ENCODE results near the gene ATXN7L2.

The ATXN7L2 gene

DNA sequence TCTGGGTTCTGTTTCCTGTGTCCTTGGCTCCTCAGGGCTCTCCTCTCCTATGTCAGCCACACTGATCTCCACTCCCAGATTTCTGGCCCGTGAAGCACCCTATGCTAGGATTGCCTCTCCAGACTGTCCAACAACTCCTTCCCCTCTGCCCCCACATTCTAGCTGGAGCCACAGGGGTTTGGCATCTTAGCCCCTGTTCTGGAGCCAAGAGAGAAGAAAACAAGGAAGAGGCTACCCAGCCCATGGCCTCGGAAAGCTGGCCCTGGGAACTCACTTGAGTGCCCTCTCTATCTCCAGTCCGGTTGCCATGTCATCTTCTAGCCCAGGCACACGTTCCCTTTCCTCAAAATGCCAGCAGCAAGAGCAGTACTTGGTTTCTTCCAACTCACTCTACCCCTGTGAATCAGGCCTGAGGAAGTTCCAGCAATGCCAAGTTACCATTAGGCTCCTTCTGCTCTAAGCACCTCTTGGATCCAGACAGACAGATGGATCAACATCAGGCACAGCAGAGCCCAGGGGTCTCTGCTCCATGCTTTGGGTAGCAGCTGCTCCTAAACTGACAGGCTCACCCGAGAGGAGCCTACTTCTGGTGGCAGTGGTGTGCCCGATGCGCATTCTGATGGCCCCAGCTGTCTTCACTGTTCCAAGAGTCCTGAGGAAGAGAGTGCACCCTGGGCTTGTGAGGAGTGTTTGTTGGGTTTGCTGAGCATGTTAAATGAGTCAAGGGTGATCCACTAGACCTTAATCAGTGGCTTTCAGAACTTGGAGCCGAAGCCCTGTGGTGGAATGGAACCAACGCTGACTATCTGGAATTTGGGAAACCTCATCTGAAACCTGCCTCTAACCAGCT is 44.4 kb downstream of the ATXN7L2 start:
- DNase-seq = no peak

DNA sequence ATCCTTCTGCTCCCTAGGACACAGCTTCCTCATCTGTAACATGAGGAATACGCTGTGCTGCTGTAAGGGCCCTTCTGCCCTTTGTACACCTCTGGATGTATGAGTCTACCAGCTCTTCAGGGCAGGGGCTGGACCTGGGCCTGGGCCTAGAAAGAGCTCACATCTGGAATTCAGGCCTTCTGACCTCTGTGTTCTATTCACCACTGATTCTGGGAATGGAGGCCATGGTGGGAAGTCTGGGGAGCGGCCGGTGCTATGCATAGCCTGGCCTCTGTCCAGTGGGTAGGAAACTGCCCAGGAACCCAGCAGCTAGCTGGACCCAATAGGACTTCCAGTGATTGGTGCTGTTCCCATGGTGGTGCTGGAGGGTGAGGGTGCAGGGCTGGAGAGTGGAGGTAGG is 45.0 kb downstream of the ATXN7L2 start:
- no peak for DNase-seq

DNA sequence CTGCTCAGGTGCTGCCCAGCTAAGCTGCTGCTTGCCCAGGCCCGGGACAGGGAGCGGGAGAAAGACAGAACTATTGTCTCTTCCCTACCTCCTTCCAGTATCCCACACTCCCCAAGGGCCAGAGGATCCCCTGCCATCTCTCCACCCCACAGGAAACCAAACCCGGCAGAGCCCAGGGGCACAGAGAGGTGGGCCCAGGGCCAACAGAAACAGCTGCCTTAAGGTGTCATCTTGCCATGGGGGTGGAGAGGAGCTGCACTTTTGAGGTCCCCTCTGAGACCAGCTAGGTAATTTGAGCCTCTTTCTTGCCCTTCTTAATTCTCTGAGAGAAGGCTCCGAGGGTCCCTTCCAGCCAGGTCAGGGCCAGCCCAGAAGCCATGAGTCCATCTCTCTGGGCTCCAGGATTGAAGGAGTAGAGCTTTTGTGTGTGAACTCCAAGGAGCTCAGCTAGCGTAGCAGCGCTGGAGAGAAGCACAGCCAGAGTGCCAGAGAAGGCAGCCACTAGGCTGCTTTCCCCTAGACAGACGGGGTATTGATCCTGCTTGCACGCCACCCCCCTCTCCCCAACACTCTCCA is 46.3 kb downstream of the ATXN7L2 start:
- DNase-seq = peak; percentile 9

DNA sequence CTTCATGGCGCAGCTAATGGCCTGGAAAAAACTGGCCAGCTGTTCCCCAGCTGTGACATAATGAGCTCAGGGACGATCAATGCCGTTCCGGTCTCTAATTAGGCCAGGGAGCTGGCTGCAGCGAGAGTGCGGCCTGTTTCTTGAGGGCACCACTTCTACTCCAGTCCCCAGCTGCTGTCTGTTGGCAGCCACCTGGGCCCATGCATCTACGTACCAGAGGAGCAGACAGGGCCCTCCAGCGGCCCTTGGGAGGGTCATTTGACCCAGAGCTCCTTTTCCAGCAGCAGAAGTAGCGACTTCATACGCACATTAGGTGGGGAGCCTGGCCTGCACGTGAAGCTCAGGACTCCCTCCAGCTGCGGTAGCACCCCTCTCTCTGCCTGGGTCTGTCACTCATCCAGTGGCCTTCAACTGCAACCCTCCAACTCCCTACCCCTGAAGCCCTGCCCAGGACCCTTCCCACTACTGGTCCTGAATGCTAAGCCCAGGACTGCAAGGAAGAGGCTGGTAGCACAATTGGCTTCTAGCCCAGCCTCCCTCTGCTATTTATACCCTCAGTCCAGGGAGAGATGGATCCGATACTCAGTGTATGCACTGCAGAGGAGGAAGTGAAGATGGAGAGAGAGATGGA is 46.9 kb downstream of the ATXN7L2 start:
- peak; percentile 20 for DNase-seq

DNA sequence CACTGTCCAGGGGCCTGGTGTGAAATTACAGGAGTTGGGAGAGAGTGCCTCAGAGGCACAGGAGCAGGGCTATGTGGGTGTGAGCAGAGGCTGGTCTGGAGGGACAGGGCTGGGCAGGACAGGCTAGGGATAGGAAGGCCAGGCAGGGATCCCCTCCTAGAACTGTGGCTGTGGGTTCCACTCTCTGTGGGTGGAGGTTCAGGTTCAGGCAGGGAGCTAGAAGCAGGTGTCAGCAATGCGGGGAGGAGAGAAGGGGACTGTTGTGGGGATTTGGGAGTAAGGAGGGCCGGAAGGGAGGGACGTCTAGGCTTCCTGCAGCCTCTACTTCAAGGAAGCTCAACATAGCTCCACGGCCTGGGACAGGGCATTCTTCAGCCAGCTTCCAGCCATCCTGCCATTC is 47.7 kb downstream of the ATXN7L2 start:
- peak; percentile 23 for DNase-seq

DNA sequence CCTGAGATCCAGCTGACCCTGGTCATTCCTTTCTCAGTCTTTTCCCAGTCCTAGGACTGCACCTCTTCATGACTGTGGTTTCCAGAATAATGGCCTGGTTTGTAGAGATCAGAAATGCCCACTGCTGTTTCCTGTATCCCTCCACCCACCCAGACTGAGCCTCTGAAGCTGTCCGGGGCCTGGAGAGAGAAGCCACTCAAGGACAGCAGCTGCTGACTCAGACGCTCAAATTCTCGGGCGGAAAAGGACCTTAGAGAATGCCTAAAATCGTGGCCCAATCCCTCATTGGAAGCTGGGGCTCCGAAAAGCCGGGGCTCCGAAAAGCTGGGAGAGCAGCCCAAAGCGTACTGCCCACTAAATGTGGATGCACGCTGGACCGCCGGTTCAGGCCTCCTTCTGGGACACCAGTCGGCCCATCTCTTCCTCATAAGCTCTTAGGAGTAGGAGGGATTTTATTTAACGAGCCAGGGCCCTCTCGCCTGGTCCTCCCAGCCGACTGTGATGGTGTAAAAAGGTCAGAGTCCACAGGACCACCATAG is 48.2 kb downstream of the ATXN7L2 start:
- no peak for DNase-seq

DNA sequence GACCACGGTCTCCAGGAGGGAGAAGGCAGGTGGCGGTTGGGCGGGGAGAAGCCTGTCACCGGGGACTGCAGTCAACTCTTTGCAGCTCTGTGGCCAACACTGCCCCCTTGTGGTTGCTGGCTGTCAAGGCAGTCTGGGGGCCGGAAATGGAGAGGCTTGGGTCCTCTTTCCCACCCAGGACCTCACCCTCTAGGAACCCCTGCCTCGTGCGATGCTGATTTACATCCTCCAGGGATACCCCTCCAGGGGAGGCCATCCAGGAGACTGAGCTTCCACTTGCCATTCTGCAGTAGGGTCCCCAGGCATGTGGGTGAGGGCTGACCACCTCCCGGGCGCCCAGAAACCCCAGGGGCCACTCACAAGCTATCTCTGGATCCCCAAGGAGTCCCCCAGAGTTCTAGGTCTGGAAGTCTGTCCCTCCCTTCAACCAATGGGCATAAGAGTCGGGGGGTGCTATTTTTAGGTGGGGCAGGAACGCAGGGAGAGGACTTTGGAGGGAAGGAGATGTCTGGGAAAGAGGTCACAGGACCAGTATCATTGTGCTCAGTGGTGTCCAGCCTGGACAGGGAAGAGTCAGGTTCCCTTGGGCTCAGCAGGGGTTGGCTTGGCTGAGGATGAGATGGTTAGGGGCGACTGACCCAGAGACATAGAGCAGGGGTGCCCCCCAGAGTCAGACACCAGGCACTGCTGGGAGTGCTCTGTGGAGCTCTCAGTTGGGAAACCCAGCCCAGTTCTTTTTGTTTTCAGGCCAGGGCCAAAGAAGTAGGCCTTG is 48.8 kb downstream of the ATXN7L2 start:
- DNase-seq = peak; percentile 97

DNA sequence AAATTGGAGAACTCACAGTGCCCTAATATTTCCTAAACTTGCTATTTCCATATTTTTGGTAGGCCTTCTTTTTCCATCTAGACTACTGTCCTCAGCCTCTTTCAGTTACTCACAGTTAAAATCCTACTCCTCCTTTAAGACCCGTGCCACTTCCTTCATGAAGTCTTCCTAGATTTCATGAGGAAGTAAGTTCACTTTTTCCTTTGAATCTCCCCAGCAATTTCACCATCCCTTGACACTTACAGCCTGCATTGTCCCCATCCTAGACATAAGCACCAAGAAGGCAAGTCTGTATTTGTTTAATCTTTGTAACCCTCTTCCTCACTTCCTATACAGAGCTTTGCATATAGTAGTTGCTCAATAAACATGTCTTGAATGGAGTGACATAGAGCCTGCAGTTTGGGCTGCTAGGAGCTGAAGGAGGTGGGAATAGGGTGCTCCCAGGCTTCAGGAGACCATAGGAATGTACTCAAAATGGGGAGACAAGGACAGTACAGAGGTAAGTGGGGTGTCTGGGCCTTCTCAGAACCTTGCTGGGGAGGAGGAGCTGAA is 50.7 kb downstream of the ATXN7L2 start:
- no peak for DNase-seq

DNA sequence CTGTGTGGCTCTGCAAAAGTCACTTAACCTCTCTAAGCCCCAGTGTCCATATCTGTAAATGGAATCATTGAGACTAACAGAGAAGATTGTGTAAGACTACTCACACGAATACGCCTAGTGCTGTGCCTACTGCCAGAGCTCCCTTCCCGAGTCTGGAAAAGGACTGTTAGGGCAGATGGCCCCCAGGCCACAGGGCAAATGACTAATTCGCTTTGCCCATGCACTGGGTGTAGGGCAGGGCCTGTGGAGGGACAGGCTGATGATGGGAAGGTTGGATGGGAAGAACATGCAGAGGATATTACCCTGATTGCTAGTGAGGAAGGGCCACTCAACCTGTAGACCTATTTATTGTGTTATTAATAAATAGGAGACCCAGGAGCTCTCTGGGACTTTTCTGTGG is 51.8 kb downstream of the ATXN7L2 start:
- DNase-seq = peak; percentile 16

DNA sequence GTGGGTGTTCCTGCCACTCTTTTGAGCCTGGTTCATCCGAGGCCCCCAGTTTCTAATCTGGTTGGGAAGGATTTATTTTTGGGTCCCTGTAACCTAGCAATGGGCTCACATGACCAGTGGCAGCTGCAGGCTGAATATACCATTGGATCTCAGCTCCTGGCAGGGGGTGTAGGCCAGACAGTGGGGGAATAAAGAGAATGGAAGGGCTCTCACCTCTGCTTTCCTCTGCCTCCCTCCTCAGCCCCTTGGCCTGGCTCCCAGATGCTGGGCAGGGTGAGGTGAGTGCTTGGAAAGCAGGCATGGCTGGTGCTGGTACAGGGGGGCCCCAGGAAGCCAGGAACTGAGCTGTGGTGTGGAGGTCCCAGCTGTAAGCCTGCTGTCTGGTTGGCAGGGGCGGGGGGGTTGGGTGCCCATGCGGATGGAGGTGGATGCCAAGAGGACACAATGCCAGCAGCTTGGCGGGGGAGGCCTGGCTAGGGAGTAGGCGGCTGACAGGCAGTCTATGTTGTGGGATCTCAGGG is 52.3 kb downstream of the ATXN7L2 start:
- peak; percentile 14 for DNase-seq

DNA sequence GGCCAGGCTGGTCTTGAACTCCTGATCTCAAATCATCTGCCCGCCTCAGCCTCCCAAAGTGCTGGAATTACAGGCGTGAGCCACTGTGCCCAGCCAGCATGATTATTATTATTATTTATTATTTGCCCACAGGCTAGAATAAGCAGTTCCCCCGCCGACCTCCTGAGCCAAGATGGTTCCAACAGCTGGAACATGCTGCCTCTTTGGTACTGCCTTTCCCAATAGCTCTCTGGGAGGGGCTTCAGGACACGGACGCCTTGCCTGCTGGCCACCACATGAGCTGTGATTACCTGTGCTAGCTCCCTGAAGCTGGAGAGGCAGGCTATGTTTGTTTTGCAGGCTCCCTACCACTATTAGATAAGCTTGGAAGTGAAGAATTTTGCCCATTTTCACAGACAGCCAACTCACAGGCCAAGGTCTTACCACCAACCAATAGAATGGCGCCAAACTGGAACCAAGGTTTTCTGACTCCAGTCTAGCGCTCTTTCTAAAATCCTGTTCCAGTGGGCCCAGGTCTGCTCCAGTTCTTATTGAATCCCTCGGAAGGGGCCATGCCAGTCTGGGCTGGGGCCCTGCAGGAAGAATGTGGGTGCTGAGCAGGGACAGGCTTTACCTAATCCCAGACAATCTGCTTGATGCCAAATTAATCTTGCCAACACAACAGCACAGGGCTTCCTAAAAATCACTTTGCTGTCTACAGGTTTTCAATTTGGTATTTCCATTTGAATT is 53.9 kb downstream of the ATXN7L2 start:
- DNase-seq = peak; percentile 15

DNA sequence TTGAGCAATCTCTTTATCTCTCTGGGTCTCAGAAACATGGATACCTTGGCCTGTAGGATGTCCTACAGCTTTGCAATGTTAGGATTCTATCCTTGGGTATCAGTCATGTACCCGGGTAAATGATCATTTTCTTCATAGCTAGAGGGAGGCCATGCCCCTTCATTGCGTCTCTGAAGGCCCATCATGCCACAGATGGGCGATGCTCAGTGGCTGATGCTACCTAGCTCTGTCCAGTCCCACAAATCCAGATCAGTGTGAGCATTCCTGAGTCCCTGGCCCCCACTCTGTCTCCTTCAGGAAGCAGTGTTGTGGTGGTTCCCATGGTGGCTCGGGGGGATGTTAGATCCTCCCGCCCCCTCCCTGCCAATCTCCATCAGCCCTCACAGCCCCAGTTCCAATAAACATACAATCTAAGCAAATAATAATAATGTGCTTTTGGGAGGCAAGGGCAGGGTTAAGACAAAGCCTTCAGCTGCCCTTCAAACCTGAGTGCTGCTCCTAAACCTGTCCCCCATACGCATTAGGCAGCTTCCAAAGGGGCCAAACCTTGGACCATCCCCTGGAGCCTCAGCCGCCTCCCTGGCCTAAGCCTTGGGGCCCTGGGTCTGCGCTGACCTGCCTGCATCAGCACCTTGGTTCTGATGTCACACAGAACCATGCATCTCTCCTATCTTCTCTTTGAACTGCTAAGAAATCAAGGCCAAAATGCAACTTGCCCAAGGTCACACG is 55.3 kb downstream of the ATXN7L2 start:
- peak; percentile 13 for DNase-seq

DNA sequence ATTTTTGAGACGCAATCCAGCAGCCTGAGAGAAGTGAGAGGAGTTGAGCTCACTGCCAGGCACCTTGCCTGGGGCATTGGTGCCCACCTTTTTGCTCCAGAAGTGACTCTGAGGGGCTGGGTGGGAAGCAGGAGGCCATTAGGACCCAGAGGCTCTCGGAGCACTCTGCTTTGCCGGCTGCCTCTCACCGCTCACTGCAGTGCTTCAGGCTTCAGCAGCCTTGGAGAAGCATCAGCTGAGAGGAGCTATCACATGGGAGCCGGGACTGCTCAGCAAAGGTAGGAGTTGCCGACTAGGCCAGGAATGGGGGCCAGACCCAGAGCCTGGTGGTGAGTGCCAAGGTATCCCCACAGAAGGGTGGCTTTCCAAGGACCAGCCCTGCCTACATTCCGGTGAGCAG is 56.0 kb downstream of the ATXN7L2 start, which contains the start of gene GPR61:
TSS of gene GPR61 (plus strand) at position 197 of the 400 bp plus-strand sequence. CDS start 3,151 bp downstream, outside the sequence.
- DNase-seq = peak; percentile 18

DNA sequence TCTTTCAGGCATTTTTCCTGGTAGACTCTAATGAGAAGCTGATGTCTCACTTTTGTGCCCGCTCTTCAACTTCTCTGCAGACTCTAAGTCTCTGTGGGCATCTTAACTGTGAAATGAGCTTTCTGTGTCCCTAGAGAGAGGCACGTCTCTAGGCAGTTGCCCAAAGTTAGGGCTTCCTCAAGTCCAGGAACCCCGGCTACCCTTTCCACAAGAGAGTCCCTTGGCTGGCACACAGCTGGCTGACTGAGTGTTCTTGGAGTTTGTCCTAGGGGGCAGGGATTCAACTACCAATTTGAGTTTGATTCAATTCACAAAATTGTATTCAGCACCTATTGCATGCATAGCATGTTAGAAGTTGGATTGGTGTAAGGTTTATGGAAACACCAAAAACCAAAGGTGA is 57.4 kb downstream of the ATXN7L2 start:
- no peak for DNase-seq
